ENCODE measurements around the gene POTEB2.
"Not testable (repeated sequence)": the region's sequence is repeated elsewhere in the genome, so short reads cannot be mapped to it uniquely, and the experiment has no call there.

Gene POTEB2

GRCh38 chr15:20866214-20866613 is at the start of gene POTEB2:
TSS of gene POTEB2 (minus strand) at chr15:20866314. CDS start at chr15:20866281, 33 bp downstream.
- DNase-seq, result not testable (repeated sequence)

GRCh38 chr15:20879916-20880315 is 13.8 kb upstream of the POTEB2 start:
- not testable (repeated sequence) for DNase-seq

- peak; percentile 20 for DNase-seq
Measured at GRCh38 chr15:20878464-20878863, 12.3 kb upstream of the POTEB2 start.

GRCh38 chr15:20877819-20878218 is 11.7 kb upstream of the POTEB2 start:
- DNase-seq, result not testable (repeated sequence)

All from islet precursor cell (in vitro differentiated cells).